ENCODE data around the gene LRRC32.
"Not testable (repeated sequence)": the region's sequence is repeated elsewhere in the genome, so short reads cannot be mapped to it uniquely, and the experiment has no call there.

LRRC32 gene

DNA sequence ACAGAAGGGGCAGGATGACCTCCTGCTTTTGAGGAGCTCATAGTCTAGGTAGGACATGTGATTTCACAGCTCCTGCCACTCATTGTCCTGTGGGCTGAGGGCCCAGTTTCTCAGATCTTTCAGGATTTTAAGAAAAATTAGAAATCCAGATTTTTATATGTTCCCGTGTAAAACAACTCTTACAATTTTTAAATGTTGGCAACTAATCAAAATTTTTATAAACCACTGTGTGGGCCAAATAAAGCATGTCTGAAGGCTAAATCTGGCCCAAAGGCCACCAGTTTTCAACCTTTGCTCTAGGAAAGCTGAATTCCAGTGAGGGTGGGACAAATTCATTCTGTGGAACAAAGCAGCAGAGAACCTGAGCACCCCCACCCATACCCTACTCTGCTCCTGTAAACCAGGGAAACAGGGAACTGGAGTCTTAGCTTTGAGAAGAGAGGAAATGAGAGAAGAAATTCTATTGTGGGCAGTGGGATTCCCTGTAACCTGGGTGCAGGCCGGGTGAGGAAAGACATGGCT is 20.6 kb downstream of the LRRC32 start:
- DNase-seq (ENCODE audit: low spot score): no peak

DNA sequence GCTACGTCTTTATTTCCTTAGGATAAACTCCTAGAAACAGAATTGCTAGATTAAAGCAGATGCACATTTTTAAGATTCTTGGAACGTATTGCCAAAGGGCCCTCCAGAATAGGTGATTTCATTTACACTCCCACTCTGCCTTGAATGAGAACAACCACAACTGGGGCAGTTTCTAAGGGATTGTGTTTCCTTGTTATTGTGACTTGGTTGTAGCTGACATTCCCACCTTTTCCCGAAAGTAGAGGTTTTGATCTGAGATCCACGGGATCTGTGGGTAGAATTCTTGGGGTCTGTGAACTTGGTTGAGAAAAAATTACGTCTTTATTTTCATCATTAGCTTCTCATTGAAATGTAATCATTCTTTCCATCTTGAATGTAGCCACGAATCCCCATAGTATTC is 21.5 kb downstream of the LRRC32 start:
- DNase-seq (ENCODE audit: low spot score): no peak

GRCh38 chr11:76648061-76648460 is 22.5 kb downstream of the LRRC32 start:
- no peak for DNase-seq (ENCODE audit: low spot score)

GRCh38 chr11:76646882-76647534 is 23.5 kb downstream of the LRRC32 start:
- DNase-seq (ENCODE audit: low spot score): no peak

GRCh38 chr11:76644591-76644990 is 26.0 kb downstream of the LRRC32 start:
- no peak for DNase-seq (ENCODE audit: low spot score)

DNA sequence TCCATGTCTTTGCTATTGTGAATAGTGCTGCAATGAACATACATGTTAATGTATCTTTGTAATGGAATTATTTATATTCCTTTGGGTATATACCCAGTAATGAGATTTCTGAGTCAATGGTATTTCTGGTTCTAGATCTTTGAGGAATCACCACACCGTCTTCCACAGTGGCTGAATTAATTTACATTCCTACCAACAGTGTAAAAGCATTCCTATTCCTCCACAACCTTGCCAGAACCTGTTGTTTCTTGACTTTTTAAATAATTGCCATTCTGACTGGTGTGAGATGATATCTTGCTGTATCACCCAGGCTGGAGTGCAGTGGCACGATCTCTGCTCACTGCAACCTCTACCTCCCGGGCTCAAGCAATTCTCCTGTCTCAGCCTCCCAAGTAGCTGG is 26.8 kb downstream of the LRRC32 start:
- DNase-seq (ENCODE audit: low spot score): not testable (repeated sequence)

DNA sequence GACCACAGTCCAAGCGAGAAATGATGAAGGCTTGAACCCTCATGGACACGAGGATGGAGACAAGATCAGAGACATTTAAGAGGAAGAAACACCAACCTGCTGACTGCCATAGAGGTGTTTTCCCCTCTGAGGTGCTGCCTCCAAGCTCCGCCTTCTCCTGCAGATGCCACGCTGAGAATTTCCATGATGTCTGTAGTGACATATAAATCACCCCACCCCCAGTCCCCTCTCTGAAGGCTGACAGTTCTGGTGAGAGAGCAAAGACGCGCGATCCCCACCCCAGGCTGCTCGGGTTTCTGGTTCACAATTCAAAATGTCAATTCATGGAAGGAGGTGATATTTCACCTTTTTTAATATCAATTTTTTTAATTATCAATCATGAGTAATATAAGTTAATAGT is 28.2 kb downstream of the LRRC32 start:
- DNase-seq (ENCODE audit: low spot score): no peak

GRCh38 chr11:76641905-76642304 is 28.6 kb downstream of the LRRC32 start:
- DNase-seq (ENCODE audit: low spot score): no peak

- no peak for DNase-seq (ENCODE audit: low spot score)
Observed at GRCh38 chr11:76640501-76640900, 30.0 kb downstream of the LRRC32 start.

DNA sequence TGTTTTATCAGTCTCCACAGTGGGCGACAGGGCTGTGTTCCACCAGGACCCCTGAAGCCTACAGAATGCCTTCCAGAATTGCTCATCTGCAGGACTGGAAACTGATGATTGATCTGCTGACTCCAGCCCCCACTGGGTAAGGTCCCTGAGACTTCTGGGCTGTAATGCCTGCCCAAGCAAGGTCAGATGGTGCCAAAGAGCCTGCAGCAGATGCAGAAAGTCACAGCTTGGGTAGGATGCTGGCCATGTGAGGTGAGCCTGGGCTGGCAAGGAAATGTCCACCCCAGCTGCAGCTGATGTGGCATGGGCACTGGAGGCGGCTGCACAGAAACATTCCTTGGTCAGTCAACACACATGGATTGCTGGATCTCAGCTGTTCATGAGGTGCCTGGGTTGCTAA is 30.9 kb downstream of the LRRC32 start:
- no peak for DNase-seq (ENCODE audit: low spot score)

DNA sequence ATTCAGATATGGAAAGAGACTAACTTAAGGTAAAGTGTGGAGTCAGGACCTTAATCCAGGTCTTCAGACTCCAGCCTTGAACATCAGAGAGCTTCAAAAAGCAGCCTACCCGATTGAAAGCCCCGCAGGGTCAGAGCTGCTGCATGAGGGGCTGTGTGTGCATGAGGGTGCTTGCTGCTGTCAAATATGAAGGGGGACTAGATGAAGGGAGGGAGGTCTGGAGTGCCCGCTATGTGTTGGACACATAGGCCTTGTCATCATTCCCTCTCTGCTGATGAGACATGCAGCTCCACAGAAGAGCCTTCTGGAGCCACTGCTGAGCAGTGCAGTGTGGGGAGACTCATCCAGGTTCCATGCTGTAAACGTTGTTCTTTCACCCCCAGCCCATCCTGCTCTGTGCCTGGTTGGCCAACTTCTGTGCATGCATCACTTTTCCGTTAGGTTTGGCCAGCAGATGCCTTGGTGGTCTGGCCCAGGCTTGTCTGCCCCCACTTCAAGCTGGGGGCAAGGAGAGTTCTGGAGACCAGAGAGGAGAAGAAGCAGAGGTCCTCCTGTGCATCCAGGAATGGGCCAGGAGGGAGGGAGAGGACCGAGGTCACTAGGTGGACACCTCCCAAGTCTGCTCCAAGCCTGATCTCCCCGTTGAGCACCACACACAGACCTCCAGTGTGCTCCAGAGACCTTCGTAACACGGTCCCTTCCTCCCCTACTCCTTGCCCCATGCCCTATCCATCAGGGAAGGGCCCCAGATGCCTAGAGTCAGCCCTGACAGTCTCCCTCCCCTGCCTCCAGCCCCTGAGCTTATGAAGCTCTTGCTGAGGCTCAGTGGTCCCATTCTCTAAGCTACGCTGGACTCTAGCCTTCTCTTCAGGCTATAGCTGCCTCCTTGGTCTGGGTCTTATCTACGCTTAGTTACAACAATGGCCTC is 32.0 kb downstream of the LRRC32 start:
- no peak for DNase-seq (ENCODE audit: low spot score)

- no peak for DNase-seq (ENCODE audit: low spot score)
Observed at GRCh38 chr11:76637491-76638269, 32.9 kb downstream of the LRRC32 start.

DNA sequence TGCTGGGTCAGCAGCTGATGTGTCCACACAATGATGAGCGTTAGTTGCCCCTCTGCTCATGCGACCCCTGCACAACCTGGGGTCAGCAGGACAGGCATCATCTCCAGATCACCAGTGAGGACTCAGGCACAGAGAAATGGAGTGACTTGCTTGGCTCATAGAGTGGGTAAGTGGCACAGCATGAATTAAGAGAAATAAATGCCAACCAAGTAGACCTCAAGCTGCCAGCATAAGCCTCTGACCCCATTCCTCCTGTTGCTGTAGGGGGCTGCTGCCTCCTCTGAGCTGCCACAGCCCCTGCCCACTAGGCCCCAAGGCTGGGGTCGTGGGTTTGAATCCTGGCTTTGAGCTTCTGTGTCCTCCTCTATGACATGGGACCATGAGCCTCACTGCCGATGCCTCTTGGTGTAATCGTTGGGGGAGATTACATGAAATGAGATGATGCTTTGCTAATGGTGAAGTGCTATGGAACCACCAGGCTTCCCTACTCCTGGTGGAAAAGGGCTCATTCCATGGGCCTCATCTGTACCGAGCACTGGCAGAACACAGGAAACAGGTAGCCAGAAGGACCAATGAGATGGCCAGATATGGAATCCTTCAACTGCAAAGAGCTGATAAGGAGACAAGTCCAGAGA is 33.6 kb downstream of the LRRC32 start:
- DNase-seq (ENCODE audit: low spot score): no peak

- no peak for DNase-seq (ENCODE audit: low spot score)
Observed at GRCh38 chr11:76635991-76636738, 34.4 kb downstream of the LRRC32 start.

DNA sequence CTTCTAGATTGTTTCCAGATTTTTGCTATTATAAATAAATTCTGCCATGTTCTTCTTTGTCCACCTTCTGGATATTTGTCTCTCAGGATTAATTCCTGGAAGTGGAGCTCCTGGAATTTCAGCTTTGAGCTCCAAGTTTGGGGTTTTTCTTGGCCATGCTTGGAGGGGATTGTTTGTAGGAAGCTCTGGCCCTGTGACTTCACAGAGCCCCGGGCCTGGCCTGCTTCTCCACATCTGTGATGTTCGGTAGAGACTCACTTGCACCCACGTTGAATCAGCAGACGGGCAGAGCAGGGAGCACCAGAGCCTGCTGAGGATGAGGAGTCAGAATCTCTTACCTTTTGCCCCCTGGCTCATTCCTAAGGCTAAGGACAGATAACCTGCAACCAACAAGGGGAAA is 35.7 kb downstream of the LRRC32 start:
- no peak for DNase-seq (ENCODE audit: low spot score)

DNA sequence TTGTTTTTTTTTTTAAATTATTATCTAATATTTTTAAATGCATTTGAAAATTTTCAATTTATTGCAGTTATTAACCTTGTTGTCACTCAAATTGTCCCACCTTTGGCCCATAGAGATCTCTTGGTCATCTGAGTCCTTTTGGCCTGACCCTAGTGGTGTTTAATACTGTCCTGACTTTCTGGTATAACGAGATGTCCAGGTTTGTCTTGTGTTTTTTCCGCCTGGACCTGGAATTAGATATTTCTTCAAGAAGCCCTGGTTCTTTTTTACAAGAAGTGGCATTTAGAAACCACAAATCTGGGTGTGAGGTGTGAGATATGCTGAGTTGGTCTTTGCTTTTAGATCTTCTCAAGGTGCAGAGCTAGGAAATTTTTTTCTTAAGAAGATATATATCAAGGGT is 38.1 kb downstream of the LRRC32 start:
- no peak for DNase-seq (ENCODE audit: low spot score)

- DNase-seq (ENCODE audit: low spot score): no peak
Observed at GRCh38 chr11:76631566-76632308, 38.8 kb downstream of the LRRC32 start.

GRCh38 chr11:76630600-76631281 is 39.8 kb downstream of the LRRC32 start:
- DNase-seq (ENCODE audit: low spot score): no peak

DNA sequence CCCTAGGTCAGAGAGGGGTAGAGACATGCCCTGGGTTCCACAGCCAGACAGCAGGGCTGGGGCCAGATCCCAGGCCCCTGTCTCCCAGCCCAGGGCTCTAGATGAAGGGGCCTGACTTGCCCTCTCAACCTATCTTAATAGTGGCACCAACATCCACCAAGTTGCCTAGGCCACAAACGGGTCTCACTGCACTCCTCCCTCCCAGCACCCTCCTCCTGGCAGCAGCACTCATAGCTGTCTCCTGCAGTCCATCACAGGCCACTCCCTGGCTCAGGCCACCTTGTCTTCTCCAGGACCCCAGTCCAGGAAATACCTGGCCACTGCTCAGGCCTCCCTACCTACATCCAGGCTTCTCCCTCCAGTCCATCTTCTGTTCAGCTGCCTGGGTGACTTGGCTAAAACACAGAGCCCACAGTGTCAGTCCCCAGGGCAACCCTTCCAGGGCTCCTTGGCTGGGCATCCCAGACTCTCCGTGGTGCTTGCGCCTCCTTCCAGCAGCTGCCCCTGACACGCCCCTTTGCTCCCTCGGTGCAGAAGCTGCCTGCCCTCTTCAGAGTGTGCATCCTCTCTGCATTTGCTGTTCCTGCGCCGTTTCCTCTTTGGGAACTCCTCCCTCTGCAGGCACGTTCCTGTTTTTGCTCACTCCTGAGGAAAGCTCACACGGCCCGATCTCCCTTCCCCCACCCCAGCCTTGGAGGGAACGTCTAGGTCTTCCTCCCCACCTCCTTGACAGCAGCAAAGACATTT is 40.5 kb downstream of the LRRC32 start:
- DNase-seq (ENCODE audit: low spot score): no peak

All from CD4-positive, alpha-beta T cell treated with Interleukin-6 at 100 ng/mL for 8 hours (primary cell).